ENCODE results near the gene METTL1.
"Not testable (repeated sequence)": the region's sequence is repeated elsewhere in the genome, so short reads cannot be mapped to it uniquely, and the experiment has no call there.

The METTL1 gene

GRCh38 chr12:57724936-57725740 lies 46.8 kb downstream of the METTL1 start:
- DNase-seq (ENCODE audit: low spot score) (no peak), FAIRE-seq (no peak)

GRCh38 chr12:57724003-57724935 lies 47.6 kb downstream of the METTL1 start:
- DNase-seq (ENCODE audit: low spot score) = no peak
- FAIRE-seq = no peak

GRCh38 chr12:57723630-57723962 lies 48.3 kb downstream of the METTL1 start:
- DNase-seq (ENCODE audit: low spot score) (no peak), FAIRE-seq (no peak)

DNA sequence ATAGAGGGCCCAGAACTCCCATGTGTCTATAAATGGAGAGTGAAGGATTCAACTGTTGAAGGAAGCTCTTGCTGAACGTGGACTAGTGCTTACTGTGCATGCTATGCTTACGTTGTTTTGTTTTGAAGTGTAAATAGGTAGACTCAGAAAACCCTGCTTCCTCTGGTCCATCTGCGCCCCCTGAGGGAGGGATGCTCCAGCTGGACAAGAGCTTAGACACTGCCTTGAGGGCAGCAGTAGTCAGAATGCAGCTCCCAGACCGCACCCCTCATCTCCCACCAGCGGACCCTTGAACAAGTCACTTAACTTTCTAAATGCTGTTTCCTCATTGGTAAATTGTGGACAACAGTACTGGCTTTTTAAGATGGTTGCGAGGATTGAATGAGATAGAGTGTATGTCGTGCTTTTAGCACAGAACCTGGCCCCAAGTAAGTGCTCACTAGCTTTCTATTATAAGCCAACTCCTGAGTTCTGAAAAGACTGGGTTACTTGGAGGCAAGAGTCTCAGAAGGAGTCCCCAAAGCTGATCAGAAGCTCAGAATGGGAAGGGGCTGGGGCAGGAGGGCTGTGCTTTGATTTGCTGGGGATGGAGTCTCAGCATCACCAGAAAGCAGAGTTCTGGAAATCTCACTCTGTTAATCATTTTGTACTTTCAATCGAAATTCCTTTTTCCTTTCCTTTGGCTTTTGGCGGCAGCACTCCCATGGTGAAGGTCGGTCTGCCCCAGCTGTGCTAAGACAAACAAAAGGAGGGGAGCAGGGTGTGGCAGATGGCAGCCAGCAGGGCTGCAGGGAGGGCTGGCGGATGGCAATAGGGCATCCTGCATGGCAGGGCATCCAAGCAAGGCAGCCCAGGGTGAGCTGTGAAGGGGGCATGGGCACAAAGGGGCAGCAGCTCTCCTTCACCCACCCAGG lies 48.9 kb downstream of the METTL1 start:
- DNase-seq (ENCODE audit: low spot score) = no peak
- FAIRE-seq = no peak

- FAIRE-seq; DNase-seq (ENCODE audit: low spot score): not testable (repeated sequence)
Measured at GRCh38 chr12:57721846-57722608, 49.9 kb downstream of the METTL1 start.

GRCh38 chr12:57720606-57721595 lies 51.0 kb downstream of the METTL1 start:
- no peak for FAIRE-seq
- DNase-seq (ENCODE audit: low spot score) = no peak

DNA sequence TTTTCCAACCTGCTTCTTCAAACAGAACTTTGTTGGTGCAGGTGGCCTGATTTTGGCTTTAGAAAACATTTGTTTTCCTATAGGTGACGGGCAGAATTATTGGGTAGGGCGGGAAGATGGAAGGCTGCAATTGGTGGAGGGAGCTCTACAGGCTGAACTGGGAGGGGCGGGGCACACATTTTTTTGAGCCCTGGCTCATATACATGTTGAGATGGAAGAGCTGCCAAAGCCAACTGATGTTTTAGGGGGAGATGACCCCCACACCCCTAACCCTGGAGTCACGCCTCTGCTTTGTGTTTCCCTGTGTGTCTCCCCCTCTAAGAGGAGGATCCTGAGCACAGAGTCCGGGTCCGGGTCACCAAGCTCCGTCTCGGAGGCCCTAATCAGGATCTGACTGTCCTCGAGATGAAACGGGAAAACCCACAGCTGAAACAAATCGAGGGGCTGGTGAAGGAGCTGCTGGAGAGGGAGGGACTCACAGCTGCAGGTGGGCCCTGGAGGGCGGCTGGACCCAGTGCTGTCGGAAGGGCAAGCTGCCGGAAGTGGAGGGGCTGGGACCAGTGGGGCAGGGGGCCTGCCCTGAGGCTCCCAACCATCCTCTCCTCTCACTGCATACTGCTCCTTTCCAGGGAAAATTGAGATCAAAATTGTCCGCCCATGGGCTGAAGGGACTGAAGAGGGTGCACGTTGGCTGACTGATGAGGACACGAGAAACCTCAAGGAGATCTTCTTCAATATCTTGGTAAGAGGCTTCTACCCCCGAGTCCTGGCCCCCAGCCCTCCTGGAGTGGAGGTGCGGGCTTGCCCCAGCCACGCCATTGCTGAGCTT lies 51.9 kb downstream of the METTL1 start:
- DNase-seq (ENCODE audit: low spot score) = no peak
- no peak for FAIRE-seq

DNA sequence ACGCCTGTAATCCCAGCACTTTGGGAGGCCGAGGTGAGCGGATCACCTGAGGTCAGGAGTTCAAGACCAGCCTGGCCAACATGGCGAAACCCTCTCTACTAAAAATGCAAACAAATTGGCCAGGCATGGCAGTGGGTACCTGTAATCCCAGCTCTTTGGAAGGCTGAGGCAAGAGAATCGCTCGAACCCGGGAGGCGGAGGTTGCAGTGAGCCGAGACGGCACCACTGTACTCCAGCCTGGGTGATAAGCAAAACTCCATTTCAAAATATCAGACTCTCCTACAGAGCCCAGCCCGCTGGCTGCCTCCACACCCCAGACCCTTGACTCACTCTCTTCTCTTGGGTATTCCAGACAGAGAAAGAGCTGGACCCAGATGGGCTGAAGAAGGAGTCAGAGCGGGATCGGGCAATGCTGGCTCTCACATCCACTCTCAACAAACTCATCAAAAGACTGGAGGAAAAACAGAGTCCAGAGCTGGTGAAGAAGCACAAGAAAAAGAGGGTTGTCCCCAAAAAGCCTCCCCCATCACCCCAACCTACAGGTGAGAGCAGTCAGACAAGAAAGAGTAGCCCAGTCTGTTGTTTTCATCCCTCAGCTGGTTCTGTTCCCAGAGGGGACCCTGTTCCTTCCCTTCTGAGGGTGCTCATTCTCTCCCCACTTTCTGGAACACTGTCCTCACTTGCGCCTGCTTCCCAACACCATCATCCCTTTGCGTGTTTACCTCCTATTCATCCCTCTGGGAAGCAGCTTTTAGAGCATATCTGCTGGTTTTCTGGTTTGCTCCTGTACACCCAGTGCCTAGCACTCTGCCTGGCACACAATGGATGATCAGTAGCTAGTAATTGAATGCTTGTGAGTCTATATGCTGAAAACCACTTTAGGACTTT lies 53.0 kb downstream of the METTL1 start:
- DNase-seq (ENCODE audit: low spot score) (no peak), FAIRE-seq (no peak)
